Myocyte (in vitro differentiated cells): ENCODE data around the gene GABRG3. TPM values are rescaled to one million over a fixed set of nuclear protein-coding genes. Genes with fewer than 3 reads are reported as not detected.
A peak's percentile ranks its signal among the peaks of the same experiment; 100 is the strongest.
"Not testable (repeated sequence)": the region's sequence is repeated elsewhere in the genome, so short reads cannot be mapped to it uniquely, and the experiment has no call there.

Source experiments
- DNase-seq: peaks from one replicate; pipeline ENCODE4 v3.0.0-alpha.2; 2012; ENCODE audit warnings: low read depth
- total RNA-seq: library from RNA; depleted of rRNA; stranded (reverse); fragments of >200 nt; gene quantifications from 2 replicates; pipeline ENCODE4 v1.2.3, GENCODE V29; 2014

GABRG3 gene
- total RNA-seq, 1 donor from 2014 or later: not detected

- peak; percentile 0 for DNase-seq
Observed at GRCh38 chr15:26996250-26996649, 25.3 kb downstream of the GABRG3 start.

GRCh38 chr15:27003003-27003402 lies 32.0 kb downstream of the GABRG3 start:
- not testable (repeated sequence) for DNase-seq

GRCh38 chr15:27004226-27004625 lies 33.2 kb downstream of the GABRG3 start:
- DNase-seq: not testable (repeated sequence)

GRCh38 chr15:27017168-27017809 lies 46.3 kb downstream of the GABRG3 start:
- peak; percentile 1 for DNase-seq

- DNase-seq: no peak
Observed at GRCh38 chr15:27019687-27020086, 48.7 kb downstream of the GABRG3 start.

- no peak for DNase-seq
Observed at GRCh38 chr15:27025481-27025966, 54.5 kb downstream of the GABRG3 start.

- DNase-seq: no peak
Observed at GRCh38 chr15:27027229-27027628, 56.2 kb downstream of the GABRG3 start.

- no peak for DNase-seq
Observed at GRCh38 chr15:27028858-27029477, 58.0 kb downstream of the GABRG3 start.

GRCh38 chr15:27036210-27036609 lies 65.2 kb downstream of the GABRG3 start:
- no peak for DNase-seq

- no peak for DNase-seq
Observed at GRCh38 chr15:27037501-27037900, 66.5 kb downstream of the GABRG3 start.

GRCh38 chr15:27039152-27039551 lies 68.2 kb downstream of the GABRG3 start:
- no peak for DNase-seq

- DNase-seq: no peak
Observed at GRCh38 chr15:27042230-27042629, 71.2 kb downstream of the GABRG3 start.

- no peak for DNase-seq
Observed at GRCh38 chr15:27042646-27043045, 71.7 kb downstream of the GABRG3 start.

GRCh38 chr15:27043770-27044169 lies 72.8 kb downstream of the GABRG3 start:
- DNase-seq: no peak

- DNase-seq: no peak
Observed at GRCh38 chr15:27045796-27046195, 74.8 kb downstream of the GABRG3 start.

GRCh38 chr15:27046880-27047279 lies 75.9 kb downstream of the GABRG3 start:
- no peak for DNase-seq

GRCh38 chr15:27050163-27050562 lies 79.2 kb downstream of the GABRG3 start:
- DNase-seq: no peak

GRCh38 chr15:27054426-27054825 lies 83.4 kb downstream of the GABRG3 start:
- DNase-seq: no peak

- no peak for DNase-seq
Observed at GRCh38 chr15:27057904-27058645, 87.1 kb downstream of the GABRG3 start.

GRCh38 chr15:27058939-27059338 lies 88.0 kb downstream of the GABRG3 start:
- DNase-seq: no peak

GRCh38 chr15:27059610-27060202 lies 88.7 kb downstream of the GABRG3 start:
- DNase-seq: no peak

GRCh38 chr15:27061739-27062138 lies 90.8 kb downstream of the GABRG3 start:
- no peak for DNase-seq
